CD4-positive, alpha-beta T cell treated with Interleukin-15 for 1 hour (primary cell): ENCODE measurements around the gene PLCB2.

Source experiments
- DNase-seq: peaks from one replicate; pipeline ENCODE4 v3.0.0-alpha.2; 2020

Gene PLCB2

GRCh38 chr15:40266828-40267304, 40.9 kb downstream of the PLCB2 start:
- DNase-seq, result no peak

GRCh38 chr15:40265875-40266274, 41.9 kb downstream of the PLCB2 start:
- DNase-seq, result no peak

GRCh38 chr15:40265355-40265754, 42.4 kb downstream of the PLCB2 start:
- no peak for DNase-seq

- DNase-seq, result no peak
Measured at GRCh38 chr15:40264321-40265153, 43.2 kb downstream of the PLCB2 start.

GRCh38 chr15:40263024-40263754, 44.5 kb downstream of the PLCB2 start:
- no peak for DNase-seq

- DNase-seq, result no peak
Measured at GRCh38 chr15:40259021-40259420, 48.7 kb downstream of the PLCB2 start.

DNA sequence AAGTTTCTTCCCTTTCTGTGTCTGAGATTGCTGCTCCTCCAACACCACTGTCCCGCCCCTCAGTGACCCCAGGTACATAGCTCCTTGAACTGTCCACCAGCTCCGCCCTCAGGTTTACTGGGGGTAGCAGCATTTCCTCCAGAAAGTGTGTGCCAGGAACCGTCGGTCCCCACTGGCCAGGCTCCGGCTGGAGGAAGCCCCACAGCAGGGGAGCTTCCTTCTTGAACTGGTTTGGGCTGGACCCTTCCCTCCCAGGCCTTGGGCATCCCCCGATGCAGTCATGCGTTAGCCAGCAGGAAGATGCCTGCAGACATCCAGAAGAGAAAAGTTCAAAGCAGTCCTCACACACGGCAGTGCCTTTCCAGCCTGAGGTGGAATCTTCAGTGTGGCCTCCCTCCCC, 49.2 kb downstream of the PLCB2 start:
- no peak for DNase-seq

GRCh38 chr15:40257656-40258450, 49.9 kb downstream of the PLCB2 start:
- no peak for DNase-seq

- DNase-seq, result peak; percentile 53
Measured at GRCh38 chr15:40256638-40257235, 51.0 kb downstream of the PLCB2 start.

DNA sequence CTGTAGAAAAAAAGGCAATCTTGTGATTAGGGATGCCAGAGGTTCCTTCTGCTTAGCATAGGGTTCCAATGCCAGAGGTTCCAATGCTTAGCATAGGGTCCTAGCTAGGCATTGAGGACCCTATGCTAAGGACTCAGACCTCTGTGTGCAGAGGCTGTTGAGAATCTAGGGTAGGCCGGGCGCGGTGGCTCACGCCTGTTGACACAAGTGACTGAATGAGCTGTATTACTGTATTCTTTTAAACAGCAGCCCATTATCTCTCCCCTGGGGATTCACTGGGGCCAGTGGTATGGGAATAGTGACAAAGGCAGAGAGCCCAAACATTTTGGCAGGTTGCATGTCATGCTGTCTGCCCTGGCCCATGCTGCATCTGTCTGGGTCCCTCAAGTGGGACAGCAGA, 52.7 kb downstream of the PLCB2 start:
- no peak for DNase-seq

- no peak for DNase-seq
Measured at GRCh38 chr15:40254452-40254851, 53.3 kb downstream of the PLCB2 start.

GRCh38 chr15:40253167-40253790, 54.5 kb downstream of the PLCB2 start:
- DNase-seq, result no peak

GRCh38 chr15:40252438-40253166, 55.1 kb downstream of the PLCB2 start:
- DNase-seq, result no peak

DNA sequence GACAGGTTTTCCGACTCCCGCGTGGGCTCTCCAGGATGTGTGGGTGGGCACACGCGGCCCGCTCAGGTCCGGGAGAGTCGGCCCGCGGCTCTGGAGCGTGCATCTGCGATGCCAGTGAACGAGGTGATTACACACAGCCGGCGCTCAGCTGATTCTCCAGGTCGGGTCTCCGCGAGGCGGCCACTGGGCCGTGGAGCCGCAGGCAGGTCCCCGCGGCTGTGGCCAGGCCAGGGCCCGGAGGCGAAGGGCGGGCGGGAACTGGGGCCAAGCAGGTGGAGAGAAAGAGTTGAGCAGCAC, 55.6 kb downstream of the PLCB2 start:
- DNase-seq, result no peak

DNA sequence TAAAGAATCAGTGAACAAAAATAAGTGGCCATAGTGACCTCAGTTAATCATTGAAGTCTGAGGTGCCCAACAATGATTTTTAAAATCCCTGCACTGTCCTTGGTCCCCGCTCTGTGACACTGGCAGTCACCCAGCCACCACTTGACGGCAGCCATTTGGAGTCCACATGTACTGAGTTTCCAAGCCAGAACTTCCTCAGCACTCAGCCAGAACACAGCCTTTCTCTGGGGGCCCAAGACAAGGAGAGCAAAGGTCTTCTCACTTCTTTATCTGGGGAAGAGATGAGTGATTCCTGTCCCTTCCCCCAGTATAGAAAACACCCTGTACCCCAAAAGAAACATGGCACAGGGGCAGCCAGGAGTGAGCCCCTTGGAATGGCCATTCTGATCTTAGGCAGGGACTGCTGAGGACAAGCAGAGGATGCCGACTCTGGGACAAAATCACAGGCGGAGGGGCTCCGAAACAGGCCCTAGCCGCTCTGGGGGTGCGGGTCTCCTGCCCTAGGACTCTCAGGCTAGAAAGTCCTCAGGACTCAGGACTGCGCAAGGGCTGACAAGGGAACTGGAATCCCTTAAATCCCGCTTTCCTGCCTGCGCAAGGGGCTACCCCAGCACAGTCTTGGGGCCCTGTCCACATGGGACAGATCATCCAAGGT, 56.1 kb downstream of the PLCB2 start:
- DNase-seq, result no peak

DNA sequence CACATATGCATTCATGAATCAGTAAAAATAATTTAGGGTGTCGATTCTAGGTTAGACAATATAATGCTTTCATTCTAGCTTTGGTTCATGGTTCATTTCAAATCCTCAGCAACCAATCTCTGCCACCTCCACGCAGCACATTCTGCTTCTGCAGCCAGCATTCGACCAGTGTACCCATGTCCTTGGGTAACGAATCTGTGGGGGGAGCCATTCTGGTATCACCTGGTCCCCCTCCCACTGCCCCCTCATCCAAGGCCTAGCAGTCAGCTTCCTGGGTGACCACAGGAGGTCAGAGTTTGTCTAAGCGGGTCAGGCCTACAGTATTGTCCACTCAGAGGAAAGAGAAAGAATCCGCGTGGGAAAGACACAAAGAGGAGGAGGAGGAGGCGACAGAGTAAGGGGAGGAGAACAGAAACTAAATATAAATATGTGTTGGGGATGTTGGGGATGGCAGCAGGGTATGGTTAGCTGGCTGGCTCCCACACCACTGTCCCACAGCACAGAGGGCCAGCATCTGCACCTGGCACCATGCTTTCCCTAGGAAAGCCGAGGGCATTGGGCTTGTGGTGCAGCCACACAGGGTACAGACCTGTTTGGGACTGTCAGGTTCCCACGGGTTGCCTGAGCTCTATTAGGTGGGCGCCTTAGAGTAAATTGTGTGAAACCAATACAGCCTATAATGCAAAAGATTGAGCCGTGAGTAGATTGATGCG, 56.8 kb downstream of the PLCB2 start:
- no peak for DNase-seq

- no peak for DNase-seq
Measured at GRCh38 chr15:40250304-40250656, 57.5 kb downstream of the PLCB2 start.

- no peak for DNase-seq
Measured at GRCh38 chr15:40249477-40250303, 58.0 kb downstream of the PLCB2 start.

DNA sequence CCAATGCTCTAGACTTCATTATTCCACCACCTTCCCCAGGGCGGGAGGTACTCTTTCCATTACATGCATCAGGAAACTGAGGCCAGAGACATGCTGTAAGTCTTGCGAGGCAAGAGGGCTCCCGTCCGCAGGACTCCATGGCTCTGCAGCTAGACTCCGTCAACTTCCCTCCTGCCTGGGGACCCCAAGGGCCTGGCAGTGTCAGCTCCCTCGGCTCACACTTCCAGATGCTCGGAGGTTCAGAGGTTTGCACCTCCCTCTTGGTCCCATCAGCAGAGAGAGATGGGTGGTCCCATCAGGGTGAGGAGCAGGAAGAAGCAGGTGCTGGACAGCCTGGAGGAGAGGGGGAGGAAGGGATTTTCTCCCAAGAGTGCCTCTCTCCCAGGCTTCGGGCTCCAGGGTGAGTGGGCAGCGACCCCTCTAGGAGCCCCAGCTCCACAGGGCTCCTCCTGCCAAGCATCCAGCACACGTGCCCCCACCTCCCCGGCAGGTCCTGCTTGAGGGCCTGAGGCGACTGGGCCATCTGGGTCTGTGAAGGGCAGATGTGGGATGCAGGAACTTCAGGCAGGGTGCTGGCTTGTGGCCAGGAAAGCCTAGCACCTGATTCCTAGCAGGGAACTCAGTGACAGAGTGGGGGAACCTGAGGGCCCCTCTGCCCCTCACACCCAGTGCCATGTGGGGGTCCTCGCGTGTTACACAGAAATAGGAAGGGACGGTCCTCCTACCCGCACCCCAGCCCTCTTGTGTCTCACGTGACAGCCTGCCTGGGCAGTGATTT, 59.5 kb downstream of the PLCB2 start:
- no peak for DNase-seq
